Cardiac fibroblast (primary cell): ENCODE results near the gene TTC6.

Experiments
- DNase-seq, 2 donors: peaks; one replicate each; pipeline versions ENCODE4 v3.0.0 to v3.0.0-alpha.2; 2010; ENCODE audit warnings: low read depth in 2 of 2
- H3K4me3 ChIP-seq, 2 donors: replicated peaks in 1 of 2; 1 replicate in 1 of 2; 2 replicates in 1 of 2; pipeline ENCODE4 v1.5.1; 2011; ENCODE audit warnings: low read depth in 2 of 2, low read length in 2 of 2, mild to moderate bottlenecking in 2 of 2, moderate library complexity in 1 of 2
- CTCF ChIP-seq: IDR thresholded peaks from one replicate; pipeline ENCODE4 v1.5.1; 2011; ENCODE audit warnings: low read depth, mild to moderate bottlenecking, low read length, inconsistent platforms

TTC6 gene

GRCh38 chr14:37590428-37591139, 4.8 kb upstream of the TTC6 start:
- no peak for DNase-seq
- no peak overlapping the region for H3K4me3 ChIP-seq
- TF ChIP-seq CTCF, result no peak

- no peak for TF ChIP-seq CTCF
- DNase-seq, result no peak
- no peak overlapping the region for H3K4me3 ChIP-seq
Measured at GRCh38 chr14:37591311-37591940, 4.0 kb upstream of the TTC6 start.

GRCh38 chr14:37591941-37592481, 3.4 kb upstream of the TTC6 start:
- DNase-seq, result no peak
- no peak overlapping the region for H3K4me3 ChIP-seq
- no peak for TF ChIP-seq CTCF

- DNase-seq, result no peak
- no peak for TF ChIP-seq CTCF
- no peak overlapping the region for H3K4me3 ChIP-seq
Measured at GRCh38 chr14:37592482-37593408, 2.7 kb upstream of the TTC6 start.

- no peak overlapping the region for H3K4me3 ChIP-seq
- TF ChIP-seq CTCF, result no peak
- DNase-seq, result no peak
Measured at GRCh38 chr14:37593511-37594237, 1.8 kb upstream of the TTC6 start.
